NT2/D1 (cell line): ENCODE measurements around the gene PSMB10.

Source experiments
- SUZ12 ChIP-seq: IDR thresholded peaks from 2 replicates; pipeline ENCODE4 v1.6.1; 2011; ENCODE audit not compliant: insufficient read length, insufficient read depth; ENCODE audit errors: extremely low read depth
- YY1 ChIP-seq: IDR thresholded peaks from 2 replicates; pipeline ENCODE4 v1.6.1; 2011; ENCODE audit not compliant: insufficient read length, insufficient read depth
- ZNF274 ChIP-seq: IDR thresholded peaks from 2 replicates; pipeline ENCODE4 v1.6.1; 2011; ENCODE audit warnings: mild to moderate bottlenecking, low read depth, low read length

GRCh38 chr16:67885976-67886375, 50.7 kb downstream of the PSMB10 start:
- no peak for TF ChIP-seq YY1
- no peak for TF ChIP-seq ZNF274
- TF ChIP-seq SUZ12, result no peak
